SU-DHL-6 (cell line): ENCODE data around the gene TMEM120A.

ENCODE experiments used
- CTCF ChIP-seq: fragments of 200-600 bp; sonication (generic); IDR thresholded peaks from one replicate; pipeline ENCODE4 v1.5.1; 2017; ENCODE audit warnings: antibody characterized with exemption, mild to moderate bottlenecking, low read length, moderate library complexity; ENCODE audit not compliant: insufficient read depth, poor library complexity, severe bottlenecking
- EZH2phosphoT487 ChIP-seq: fragments of 200-600 bp; sonication (generic), shearing (Covaris generic); conservative IDR thresholded peaks from 2 replicates; pipeline ENCODE4 v1.6.1; 2018; ENCODE audit warnings: mild to moderate bottlenecking, antibody characterized with exemption, low read length, moderate library complexity, mixed read lengths

- no peak for TF ChIP-seq CTCF
- no peak for TF ChIP-seq EZH2phosphoT487
Measured at GRCh38 chr7:75998038-75998437, 3.6 kb upstream of the TMEM120A start.
